C4-2B (cell line): ENCODE results near the gene ISOC2.

Experiments
- H3K27ac ChIP-seq: fragments of 450-650 bp; 2 replicates; pipeline ENCODE4 v1.5.1; 2017
- ZFX ChIP-seq: fragments of 450-650 bp; IDR thresholded peaks from 2 replicates; pipeline ENCODE4 v1.6.1; 2017
- TF ChIP-seq, protein P1 (sequence below): fragments of 450-650 bp; conservative IDR thresholded peaks from 2 replicates; pipeline ENCODE4 v1.5.1; 2017; ENCODE audit warnings: mild to moderate bottlenecking

Gene ISOC2

DNA sequence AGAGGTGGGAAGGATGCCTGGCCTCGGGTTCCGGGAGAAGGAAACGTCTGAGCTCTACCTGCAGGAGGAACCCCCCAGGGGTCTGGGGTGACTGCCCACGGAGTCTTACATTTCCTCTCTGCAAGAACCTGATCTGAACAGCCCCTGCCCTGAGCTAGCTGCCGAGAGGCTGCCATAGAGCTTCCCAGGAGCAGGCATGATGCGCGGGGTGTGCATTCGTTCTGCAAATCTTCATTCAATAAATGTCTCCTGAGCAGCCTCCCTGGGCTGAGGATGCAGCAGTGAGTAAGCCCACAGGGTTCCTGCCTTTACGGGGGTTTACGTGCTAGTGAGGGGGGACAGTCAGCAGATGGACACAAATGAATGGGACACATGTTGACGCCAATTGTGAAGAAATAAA lies 16.8 kb downstream of the ISOC2 start:
- H3K27ac ChIP-seq = no peak overlapping the region
- TF ChIP-seq, protein P1, sequence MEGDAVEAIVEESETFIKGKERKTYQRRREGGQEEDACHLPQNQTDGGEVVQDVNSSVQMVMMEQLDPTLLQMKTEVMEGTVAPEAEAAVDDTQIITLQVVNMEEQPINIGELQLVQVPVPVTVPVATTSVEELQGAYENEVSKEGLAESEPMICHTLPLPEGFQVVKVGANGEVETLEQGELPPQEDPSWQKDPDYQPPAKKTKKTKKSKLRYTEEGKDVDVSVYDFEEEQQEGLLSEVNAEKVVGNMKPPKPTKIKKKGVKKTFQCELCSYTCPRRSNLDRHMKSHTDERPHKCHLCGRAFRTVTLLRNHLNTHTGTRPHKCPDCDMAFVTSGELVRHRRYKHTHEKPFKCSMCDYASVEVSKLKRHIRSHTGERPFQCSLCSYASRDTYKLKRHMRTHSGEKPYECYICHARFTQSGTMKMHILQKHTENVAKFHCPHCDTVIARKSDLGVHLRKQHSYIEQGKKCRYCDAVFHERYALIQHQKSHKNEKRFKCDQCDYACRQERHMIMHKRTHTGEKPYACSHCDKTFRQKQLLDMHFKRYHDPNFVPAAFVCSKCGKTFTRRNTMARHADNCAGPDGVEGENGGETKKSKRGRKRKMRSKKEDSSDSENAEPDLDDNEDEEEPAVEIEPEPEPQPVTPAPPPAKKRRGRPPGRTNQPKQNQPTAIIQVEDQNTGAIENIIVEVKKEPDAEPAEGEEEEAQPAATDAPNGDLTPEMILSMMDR = no peak
- no peak for TF ChIP-seq ZFX

DNA sequence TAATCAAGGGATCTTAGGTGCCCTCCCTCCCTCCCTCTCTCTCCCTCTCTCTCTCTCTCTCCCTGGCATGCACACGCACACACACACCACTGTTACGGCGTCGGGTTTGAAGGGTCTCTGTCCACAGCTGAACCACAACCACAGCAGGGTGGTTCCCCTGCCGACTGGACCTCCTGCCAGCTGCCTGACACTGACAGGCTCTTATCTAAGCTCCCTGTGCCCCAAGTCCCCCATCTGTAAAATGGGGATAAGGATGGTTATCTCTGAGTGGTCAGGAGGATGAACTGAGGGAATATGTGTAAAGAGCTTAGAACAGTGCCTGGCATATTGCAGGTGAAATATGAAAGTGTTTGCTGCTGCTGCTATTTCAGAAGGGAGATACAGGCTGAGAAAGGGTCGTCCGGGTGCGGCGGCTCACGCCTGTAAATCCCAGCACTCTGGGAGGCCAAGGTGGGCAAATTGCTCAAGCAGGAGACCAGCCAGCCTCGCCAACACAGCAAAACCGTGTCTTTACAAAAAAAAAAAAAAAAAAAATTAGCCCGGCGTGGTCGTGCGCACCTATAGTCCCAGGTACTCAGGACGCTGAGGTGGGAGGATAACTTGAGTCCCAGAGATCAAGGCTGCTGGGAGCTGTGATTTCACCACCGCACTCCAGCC lies 17.5 kb downstream of the ISOC2 start:
- TF ChIP-seq, protein P1 = no peak
- TF ChIP-seq ZFX = no peak
- no peak overlapping the region for H3K27ac ChIP-seq

DNA sequence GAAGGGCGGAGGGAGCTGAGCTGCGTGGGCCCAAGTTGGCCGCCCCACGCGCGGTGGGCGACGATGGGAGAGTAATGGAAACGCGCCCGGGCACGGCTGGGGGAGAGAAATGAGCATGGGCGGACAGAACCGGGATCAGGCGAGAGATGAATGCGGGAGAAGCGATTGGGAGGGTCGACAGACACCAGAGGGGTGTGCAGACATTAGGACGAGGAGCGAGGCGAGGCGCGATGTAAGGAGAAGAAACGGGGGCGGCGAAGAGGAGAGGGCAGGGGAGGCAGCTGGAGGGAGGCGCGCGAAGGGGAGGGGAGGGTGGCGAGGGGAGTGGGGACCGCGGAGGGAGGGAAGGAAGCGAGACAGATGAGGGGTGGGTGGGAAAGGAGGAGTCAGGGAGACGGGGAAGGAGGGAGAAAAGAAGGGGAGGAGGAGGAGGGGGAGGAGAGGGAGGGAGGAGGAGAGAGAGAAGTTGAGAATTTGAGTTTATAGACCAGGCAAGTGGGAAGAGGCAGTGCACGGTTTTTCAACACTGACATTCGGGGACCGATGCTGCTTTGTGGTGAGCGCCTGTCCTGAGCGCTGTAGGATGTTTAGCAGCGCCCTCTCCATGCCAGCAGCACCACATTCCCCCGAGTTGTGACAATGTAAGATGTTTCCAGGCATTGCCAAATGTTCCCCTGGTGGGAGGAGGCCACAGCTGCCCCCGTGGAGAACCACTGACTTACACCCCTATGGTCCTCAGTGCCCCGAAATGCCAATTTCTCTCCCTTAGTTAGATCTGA lies 18.2 kb downstream of the ISOC2 start, which contains the start of gene SHISA7:
TSS of gene SHISA7 (minus strand) at position 256 of the 779 bp plus-strand sequence. CDS start 437 bp downstream, outside the sequence.
- H3K27ac ChIP-seq = no peak within 1 kb of the TSS
- TF ChIP-seq, protein P1 = no peak
- no peak for TF ChIP-seq ZFX

DNA sequence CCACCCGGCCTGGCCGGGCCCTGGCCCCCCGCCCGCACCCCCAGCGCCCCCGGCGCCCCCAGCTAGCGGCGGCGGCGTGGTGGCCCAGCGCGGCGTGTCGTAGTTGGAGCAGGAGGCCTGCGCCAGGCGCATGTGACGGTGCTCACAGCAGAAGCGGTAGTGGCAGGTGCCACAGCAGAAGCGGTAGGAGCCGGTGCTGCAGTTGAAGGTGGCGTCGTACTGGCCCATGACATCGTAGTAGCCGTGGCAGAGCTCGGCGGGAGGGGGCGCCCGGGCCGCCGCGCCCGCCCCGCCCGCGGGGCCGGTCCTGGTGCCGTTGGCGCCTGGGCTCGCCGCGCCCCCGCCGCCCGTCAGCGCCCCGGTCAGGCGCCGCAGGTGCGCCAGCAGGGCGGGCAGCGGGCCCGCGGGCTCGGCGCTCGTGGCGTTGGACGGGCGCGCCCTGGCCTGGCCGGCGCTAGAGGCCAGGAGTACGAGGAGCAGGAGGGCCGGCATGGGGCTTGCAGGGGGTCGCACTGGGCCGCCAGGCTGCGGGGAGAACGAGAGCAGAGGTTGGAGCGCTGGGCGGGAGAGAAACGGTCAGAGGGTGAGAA lies 19.0 kb downstream of the ISOC2 start:
- TF ChIP-seq ZFX = no peak
- TF ChIP-seq, protein P1 = no peak
- H3K27ac ChIP-seq = no peak overlapping the region

DNA sequence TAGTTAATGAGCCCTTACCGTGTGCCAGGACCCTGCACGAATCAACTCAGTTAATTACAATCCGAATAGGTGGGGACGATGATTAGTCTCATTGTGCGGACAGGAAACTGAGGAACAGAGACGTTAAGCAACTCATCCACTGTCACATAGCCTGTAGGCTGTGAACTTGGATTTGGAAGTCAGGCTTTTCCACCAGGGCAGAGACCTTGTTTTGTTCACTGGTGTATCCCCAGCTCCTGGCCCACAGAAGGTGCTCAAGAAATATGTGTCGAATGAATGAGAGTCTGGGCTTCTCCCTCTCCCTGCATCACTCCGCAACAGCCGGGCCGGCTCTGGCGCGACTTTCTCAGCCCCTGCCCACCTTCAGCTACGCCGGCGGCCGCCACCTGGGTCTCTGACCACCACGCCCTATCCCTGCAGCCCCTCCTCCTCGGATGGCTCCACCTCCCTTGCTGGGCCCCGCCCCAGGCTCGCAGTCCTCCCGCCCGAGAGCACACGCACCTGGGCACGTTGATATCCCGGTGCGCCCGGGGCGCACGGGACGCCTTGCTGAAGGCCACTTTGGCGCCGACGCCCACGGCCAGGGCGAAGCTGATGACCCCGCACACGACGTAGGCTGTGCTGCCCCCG lies 19.6 kb downstream of the ISOC2 start:
- no peak for TF ChIP-seq ZFX
- TF ChIP-seq, protein P1 = no peak
- no peak overlapping the region for H3K27ac ChIP-seq

DNA sequence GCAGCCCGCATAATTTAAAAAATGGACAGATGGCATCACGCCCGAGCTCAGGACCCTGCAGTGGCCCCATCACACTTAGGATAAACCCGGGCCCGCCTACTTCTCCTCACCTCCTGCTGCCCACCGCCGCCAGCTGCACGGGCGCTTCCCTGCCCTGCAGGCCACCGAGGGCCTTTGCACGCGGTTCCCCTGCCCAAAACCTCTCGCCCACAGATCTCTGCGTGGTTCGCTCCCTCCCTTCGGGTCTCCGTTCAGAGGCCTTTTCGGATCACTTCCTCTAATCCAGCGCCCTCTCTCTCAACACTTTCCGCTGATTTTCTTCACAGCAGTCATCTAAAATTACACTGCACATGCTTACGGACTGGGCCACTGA lies 20.1 kb downstream of the ISOC2 start:
- H3K27ac ChIP-seq = no peak overlapping the region
- TF ChIP-seq, protein P1 = no peak
- TF ChIP-seq ZFX = no peak
